COLO829 (cell line): ENCODE measurements around the gene BEGAIN.

ENCODE experiments used
- DNase-seq: peaks from one replicate; pipeline ENCODE4 v3.0.0; 2012; ENCODE audit warnings: low spot score

Gene BEGAIN

DNA sequence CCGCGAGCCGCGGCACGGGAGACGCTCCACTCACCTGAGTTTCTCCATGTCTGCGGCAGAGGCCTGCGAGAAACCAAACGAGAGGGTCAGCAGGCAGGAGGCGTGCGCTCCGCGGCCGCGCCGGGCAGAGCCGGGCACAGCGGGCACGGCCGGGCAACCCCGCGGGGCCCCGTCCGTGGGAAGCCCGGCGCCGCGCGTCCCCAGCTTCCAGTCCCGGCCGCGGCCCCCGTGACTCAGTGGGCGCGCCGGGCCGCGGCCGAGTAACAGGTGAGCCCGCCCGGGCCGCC, 19.4 kb downstream of the BEGAIN start:
- no peak for DNase-seq

DNA sequence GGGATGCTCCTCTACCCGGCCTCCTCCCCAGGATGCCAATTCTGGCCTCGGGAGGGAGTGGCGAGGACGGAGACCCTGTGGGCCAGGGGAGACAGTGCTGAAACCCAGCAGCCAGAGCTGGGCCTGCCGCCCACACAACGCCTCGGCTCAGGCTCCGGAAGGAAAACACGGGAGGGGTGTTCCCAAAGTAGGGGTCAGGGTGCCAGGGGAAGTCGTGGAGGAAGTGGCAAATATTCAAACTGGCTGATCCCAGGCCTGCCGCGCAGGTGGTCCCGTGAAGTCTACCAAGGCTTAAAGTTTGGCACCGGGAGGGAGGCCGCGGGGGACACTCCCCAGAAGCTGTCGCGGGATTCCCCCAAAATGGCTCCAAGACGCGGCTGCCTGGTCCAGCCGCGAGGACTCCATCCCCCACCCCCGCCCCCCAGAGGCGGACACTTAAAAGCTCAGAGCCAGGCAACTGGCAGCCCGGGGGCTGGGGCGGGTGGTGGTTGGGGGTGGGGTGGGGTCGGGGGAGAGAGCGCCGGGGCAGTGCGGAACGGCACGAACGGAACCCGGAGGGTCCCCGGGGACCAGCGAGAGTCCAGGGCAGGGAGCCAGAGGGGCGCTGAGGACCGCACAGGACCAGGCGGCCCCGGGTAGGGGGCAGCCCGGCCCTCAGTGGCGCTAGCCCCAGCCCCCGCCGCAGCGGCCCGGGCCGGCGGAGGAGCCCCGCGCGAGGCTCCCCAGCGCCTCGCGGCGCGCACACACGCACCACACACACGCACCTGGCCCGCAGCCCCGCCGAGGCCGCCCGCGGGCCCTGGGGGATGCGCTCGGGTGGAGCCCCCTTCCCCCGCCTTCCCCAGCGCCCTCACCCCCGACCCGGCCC, 20.0 kb downstream of the BEGAIN start:
- DNase-seq, result no peak

DNA sequence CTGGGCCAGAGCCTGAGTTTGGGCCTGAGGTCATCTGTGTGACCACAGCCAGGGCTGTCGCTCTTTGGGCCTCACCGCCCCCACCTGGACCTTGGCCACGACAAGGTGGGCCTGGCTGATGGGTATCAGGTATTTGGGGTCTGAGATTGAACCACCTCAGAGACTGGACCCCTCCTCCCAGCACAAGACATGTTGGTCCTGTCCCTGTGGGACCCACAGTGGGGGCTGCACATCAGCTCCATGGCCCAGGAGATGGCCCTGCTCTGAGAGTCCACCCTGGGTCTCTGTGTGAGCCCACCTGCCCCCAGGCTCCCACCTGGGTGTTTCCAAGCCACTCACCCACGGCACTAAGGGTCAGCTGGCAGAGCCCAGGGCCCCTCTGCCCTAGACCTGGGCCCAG, 20.6 kb downstream of the BEGAIN start:
- DNase-seq, result no peak

DNA sequence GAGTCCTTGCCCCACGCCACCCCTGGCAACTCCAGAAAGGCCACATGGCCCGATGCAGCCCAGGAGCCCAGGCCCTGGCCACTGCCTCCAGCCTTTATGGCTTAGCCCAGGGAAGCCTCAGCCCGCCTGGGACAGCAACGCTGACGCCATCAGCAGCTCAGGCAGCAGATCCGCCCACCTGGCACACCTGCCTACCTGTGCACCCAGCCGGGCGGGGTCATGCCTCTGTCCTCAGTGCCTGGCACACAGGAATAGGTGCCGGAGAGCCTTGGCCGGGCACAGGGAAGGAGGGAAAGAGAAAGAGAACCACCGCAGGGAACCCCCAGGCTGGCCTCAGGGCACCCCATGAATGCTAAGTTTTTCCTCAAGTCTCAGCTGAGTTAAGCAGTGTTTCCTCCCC, 21.1 kb downstream of the BEGAIN start:
- no peak for DNase-seq

DNA sequence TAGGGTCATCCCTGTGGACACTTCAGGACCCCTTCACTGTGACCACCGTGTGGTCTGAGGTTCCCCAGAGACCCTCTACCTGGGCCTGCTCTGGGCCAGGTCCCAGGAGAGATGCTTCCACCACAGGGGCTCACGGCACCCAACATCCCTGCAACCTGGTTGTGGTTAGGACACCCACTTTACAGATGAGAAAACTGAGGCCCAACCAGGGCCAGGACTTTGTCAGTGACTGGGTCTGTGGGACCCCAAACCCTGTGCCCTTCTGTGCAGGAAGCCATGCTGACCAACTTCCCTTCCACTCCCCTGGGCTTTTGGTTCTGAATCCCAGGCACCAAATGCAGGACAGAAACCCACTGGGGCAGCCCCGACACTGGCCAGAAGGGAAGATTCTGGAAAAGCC, 21.6 kb downstream of the BEGAIN start:
- DNase-seq, result no peak

DNA sequence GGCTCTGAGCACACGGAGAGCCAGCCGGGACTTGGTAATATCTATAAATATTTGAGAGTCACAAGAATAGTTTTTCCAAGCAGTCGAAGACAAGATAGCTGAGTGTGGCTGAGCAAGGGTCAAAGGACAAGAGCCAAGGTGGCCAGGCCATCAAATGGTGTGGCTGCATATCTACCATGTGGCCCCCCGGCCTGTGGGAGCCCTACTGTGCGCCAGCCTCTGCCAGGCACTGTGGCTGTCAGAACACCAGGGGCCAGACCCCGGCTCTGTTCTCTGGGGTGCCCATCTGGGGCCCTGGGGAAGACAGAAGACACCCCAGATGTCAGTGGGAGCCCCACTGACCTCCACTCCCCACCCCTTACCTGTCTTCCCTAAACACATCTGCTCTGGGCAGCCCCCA, 22.7 kb downstream of the BEGAIN start:
- no peak for DNase-seq

DNA sequence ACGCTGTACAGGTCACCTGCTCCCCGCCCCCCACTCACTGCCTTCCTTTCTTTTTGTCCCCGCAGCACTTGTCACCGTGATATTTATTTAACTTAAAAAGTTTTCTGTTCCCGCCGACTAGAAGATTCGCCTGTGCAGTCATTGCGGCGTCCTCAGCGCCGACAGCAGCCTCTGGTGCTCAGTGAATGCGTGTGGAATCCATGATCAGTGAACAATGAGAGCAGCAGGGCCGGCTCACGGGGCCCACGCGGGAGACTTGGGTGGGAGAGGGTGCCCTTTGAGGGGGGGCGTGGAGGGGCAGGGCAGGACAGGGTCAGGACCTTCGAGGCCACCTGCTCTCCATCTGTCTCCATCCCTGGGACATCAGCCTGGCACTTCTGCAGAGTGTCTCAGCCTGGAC, 24.5 kb downstream of the BEGAIN start:
- DNase-seq, result no peak

DNA sequence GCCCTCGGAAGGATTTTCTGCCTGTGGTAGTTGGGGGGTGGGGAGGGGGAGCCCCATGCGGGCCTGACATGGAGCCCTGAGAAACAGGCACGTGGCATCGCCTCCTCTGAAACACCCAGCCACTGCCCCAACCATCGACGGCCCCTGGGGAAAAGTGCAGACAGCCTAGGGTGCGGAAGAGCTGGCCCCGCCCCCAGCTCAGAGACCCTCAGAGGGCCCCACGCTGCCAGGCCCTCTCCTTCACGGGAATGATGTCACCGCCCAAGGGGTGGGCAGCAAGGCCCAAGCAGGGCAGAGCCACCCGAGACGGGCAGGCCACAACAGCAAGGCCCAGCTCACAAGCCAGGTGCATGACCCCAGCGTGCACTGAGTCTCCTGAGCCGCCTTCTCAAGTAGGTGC, 26.2 kb downstream of the BEGAIN start:
- DNase-seq, result no peak

DNA sequence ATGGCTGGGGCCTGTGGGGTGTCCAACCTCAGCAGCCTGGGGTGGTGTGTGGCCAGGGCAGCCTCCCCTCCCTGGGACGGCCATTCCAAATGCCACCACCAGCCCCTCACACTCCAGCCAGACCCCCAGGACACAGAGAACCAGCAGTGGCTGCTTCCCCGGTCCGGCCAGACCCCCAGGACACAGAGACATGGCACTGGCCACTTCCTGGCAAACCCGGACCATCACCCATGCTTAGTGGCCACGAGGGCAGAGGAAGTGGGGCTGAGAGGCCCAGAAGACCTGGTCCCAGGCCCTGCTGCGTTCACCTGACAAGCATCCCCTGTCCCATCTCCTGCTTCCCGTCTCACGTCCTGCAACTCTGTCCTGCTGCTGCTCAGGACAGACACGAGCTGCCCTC, 26.7 kb downstream of the BEGAIN start:
- DNase-seq, result no peak

GRCh38 chr14:100559455-100559854, 27.8 kb downstream of the BEGAIN start:
- DNase-seq, result no peak

DNA sequence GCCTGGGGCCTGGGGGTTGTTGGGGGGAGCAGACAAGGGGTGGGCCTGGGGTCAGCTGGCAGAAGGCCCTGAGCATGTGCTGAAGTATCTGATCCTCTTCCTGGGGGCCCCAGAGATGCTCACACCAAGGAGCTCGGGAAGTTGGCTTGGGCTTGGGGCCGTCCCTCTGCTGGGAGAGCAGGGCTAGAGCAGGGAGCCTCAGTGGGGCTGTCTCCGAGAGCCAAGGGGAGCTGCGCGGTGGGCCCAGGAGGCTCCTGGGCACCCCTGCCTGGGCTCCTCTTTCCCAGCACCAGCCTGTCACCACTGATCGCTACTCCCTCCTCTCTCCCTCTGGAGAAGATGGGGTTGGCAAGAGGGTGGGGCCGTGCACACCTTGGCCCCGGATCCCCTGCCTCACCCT, 28.3 kb downstream of the BEGAIN start:
- no peak for DNase-seq

DNA sequence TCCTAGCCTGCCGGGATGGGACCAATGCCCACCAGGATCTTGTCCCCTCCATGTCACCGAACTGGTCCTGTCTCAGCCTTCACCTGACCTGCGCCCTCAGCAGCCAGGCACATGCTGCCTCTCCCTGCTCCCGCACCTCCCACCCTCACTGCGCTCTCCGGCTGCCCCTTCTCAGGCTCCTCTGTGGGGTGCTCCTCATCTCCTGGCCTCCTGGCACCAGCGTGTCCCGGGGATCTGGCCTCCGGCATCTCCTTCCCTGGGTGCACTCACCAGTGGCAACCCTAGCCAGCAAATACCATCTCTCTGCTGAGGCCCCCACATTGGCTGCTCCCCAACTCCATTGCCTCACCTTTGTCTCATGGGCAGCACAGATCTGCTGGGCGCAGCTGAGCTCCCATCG, 29.0 kb downstream of the BEGAIN start:
- DNase-seq, result no peak

- no peak for DNase-seq
Observed at GRCh38 chr14:100557658-100558057, 29.6 kb downstream of the BEGAIN start.

DNA sequence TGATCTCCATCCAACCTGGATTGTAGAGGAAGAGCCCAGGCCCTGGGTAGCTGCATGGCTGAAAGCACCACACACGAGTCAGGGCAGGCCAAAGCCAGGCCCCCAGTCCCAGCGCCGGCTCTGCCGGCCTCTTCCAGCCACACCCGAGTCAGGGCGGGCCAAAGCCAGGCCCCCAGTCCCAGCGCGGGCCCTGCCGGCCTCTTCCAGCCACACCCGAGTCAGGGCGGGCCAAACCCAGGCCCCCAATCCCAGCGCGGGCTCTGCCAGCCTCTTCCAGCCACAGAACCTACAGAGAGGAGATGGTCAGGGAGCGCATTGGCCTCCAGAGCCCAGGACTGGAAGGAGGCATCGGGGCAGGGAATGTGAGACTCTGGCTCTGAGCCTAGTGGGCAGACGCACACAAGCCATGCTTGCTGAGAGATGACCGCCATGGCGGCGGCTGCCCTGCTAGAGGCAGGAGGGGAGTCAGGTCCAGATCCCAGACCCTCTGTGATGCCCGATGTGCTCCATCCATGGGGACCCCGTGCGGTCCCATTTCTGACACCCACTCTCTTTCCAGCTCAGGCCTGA, 30.2 kb downstream of the BEGAIN start:
- DNase-seq, result no peak

DNA sequence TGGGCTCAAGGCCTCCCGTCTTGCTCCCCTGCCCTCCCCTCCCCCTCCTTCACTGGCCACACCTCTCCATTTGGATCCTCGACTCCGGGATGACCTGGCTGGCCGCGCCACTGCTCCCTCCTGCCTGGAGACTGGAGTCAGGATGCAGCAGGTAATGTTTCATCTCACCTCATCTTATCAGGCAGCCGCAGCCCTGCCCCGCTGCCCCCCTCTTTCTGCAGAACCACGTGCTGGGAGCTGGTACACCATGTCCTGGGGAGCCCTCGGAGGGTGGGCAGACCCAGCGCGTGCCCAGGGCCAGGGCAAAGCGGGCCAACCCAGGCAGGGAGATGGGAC, 31.1 kb downstream of the BEGAIN start:
- DNase-seq, result no peak

DNA sequence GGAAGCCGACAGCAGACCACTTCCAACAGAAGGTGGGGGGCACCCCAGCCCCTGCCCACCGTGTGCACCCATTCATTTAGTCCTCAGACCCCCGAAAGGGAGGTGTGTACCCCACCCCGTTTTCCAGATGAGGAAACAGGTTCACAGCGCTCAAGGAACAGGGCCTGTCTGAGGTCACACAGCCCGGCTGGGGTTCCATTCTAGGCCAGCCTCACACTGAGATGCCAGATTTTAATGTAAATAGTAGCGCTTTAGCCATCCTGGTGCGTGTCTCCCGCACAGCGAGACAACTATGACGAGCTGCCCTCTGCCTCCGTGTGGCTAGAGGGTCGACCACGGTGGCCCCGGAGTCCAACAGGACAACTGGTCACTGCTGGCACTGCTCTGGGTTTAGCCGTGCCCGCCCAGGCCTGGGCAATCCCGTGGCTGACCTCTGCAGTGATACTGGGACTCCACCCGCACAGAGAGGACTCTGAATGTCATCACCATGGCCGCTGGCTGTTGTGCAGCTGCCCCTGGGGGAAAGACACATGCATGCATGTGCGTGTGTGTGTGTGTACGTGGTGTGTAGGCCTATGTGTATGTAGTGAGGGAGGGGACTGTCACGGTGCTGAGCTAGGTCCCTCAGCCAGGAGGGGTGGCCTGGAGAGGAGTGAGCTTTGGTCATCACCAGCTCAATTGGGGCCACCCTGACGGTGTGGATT, 31.6 kb downstream of the BEGAIN start:
- no peak for DNase-seq

DNA sequence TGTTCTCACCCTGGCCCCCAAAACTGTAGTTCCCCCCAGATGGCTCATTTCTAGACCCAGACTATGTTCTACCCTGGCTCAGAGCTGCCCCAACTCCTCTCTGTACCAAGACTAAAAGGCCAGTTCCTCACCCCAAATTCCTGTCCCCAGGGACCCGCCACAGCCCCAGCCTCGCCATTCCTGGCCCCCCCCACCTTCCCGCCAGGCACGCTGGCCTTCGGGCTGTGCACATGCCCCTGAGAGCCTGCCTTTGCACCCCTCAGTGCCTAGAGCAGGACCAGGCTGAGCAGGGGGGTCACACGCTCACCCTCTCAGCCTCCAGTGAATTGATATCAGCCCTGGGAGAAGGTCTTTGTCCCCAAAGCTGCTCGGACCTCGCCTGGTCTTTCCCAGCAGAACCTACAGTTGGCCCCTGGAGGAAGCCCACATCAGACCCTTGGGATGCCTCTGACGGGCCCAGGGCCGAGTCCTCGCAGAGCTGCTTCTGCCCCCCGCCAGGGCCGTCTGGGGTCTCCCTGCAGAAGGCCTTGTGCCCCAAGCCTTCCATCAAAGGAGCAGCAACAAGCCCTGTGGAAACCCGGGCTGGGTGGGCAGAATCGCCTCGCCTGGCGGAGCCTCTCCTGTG, 32.4 kb downstream of the BEGAIN start:
- no peak for DNase-seq

DNA sequence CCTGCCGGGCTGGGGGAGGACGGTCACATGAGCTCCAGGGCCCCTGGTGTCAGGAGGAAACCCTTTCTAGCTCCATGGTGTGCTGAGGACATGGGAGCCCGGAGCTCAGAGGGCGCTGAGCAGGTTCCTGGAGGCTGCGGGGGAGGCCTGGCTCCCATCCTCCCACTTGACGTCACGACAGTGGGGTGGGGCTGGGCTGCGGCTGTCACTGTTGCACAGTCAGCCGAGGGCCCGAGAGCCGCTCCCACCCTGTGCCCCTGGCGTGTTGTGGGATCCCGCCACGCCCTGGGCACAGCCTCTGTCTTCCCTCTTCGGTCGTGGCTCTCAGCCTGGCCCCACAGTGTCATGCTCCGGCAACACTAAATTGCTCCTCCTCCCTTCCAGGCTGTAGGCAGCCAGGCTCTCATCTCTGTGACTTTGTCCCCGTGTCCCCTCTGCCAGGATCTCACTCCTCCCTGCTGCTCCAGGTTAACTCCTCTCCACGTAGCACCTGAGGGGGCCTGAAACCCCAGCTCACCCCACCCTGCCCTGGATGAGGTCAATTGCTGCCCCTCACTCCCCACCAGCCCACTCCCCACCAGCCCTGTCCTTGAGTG, 33.0 kb downstream of the BEGAIN start:
- no peak for DNase-seq

GRCh38 chr14:100553471-100553870, 33.7 kb downstream of the BEGAIN start:
- no peak for DNase-seq

DNA sequence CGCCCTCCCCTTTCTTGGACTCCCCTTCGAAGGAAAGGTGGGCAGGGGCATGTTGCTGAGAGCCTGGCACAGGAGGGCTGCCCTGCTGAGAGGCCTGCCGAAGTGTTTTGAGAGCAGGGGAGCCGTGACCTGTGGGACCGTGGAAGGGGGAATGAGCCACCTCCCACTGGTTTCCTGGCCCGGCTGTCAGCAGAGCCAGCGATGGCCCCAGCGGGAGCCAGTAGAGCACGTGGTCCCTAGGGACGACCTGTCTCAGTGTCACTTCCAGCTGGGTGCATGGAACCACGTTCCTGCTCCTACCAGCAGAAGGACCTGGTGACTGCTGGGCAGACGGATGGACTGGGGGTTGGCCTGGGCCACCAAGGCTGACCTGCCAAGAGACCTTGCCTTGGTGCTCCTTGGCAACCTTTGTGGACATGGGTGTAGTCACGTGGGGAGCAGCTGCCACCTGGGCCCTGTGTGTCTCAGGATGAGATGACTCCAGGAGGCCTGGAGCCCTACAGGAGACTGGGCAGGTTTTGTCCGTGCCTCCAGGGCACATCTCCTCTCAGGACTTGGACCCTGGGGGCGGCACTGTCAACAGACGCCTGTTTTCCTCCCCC, 34.6 kb downstream of the BEGAIN start:
- DNase-seq, result no peak

DNA sequence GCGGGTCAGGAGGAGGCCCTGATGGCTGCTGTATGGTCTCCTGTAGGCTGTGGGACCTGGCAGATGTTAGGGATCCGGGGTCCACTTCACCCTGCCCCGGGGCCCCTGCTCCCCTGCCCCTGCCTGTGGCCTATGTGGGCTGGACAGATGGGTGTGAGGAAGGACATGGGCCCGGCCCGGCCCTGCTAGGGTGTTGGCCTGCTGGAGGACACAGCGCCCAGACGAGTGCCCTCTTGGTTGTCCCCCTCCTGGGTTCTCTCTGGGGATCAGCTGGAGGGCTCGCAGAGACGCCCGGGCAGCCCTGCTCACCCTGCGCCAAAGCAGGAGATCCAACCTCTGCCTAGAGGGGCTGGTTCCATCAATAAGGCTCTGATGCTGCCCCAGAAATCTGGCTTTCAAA, 36.2 kb downstream of the BEGAIN start:
- DNase-seq, result no peak

DNA sequence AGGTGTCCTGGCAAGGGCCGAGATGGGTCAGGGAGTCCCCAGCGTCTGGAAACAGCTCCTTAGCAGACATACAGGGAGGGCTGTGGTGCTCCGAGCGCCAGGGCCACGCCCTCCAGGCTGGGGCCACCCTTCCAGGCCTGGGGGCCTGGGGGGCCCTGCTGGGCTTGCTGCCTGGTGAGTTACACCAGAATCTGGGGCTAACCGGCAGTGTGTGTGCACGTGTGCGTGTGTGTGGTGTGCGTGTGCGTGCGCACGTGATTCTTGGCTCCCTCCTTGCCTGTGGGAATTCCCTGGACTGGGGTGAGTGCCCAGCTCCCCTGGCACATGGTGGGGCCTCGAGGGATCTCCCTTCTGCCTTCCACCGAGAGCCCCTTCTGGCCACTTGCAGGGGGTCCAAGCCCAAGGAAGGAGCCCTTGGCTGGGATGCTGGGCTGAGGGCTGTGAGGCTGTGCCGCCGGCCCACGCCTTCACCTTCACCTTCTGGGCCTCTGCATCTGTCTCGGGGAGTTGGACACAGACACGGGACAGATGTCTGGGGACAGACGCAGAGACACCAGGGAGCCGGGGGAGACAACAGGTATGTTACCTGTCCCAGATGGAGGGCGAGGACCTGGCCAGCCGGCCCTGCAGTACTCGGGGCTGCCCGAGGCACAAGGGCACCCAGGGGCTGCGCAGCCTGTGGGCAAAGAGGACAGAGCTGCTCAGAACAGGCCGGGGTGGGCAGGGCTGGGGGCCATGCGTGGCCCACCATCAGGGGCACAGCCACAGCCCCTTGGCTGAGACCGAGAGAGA, 37.2 kb downstream of the BEGAIN start:
- no peak for DNase-seq
